ENCODE measurements around the gene ABAT. TPM values are rescaled to one million over a fixed set of nuclear protein-coding genes. Genes with fewer than 3 reads are reported as not detected.
A peak's percentile ranks its signal among the peaks of the same experiment; 100 is the strongest.

The ABAT gene
- total and polyA plus RNA-seq, 4 donors = 88.3 to 286 (median 191) TPM

- H3K27ac ChIP-seq (ENCODE audit: low read depth, low read length) = no peak overlapping the region
- H3K4me1 ChIP-seq (ENCODE audit: control insufficient read depth, insufficient read depth, low read length) = peaks cover 38% of the 10 kb centered on the region
- no peak for DNase-seq (ENCODE audit: low read depth in 4 of 6, low spot score in 6 of 6)
- 92% methylated on average over 1 of the region's 5 CpGs for WGBS (ENCODE audit: insufficient coverage)
- H3K36me3 ChIP-seq (ENCODE audit: control insufficient read depth, insufficient read depth, low read length) = no peaks in the 10 kb centered on the region
- H3K4me3 ChIP-seq (ENCODE audit: low read depth, low read length) = no peak overlapping the region
- H3K27me3 ChIP-seq (ENCODE audit: control insufficient read depth, insufficient read depth, low read length) = no peaks in the 10 kb centered on the region
- no peaks in the 10 kb centered on the region for H3K9me3 ChIP-seq (ENCODE audit: control insufficient read depth, insufficient read depth, low read length)
Measured at GRCh38 chr16:8677481-8677880, 3.1 kb downstream of the ABAT start.

- no peak overlapping the region for H3K4me3 ChIP-seq (ENCODE audit: low read depth, low read length)
Measured at GRCh38 chr16:8678068-8678927, 3.9 kb downstream of the ABAT start.

GRCh38 chr16:8679151-8679550 is 4.7 kb downstream of the ABAT start:
- Histone ChIP-seq H3K27me3 (ENCODE audit: control insufficient read depth, insufficient read depth, low read length) (no peaks in the 10 kb centered on the region), H3K27ac (ENCODE audit: low read depth, low read length) (no peak overlapping the region), H3K36me3 (ENCODE audit: control insufficient read depth, insufficient read depth, low read length) (no peaks in the 10 kb centered on the region), H3K9me3 (ENCODE audit: control insufficient read depth, insufficient read depth, low read length) (no peaks in the 10 kb centered on the region), H3K4me1 (ENCODE audit: control insufficient read depth, insufficient read depth, low read length) (peaks cover 36% of the 10 kb centered on the region), H3K4me3 (ENCODE audit: low read depth, low read length) (no peak overlapping the region)
- DNase-seq (ENCODE audit: low read depth in 4 of 6, low spot score in 6 of 6) = no peak
- 100% methylated on average over 1 of the region's 2 CpGs for WGBS (ENCODE audit: insufficient coverage)

More at GRCh38 chr16:8678068-8678927, 3.9 kb downstream of the ABAT start:
- no peak for DNase-seq (ENCODE audit: low read depth in 4 of 6, low spot score in 6 of 6)
- Histone ChIP-seq H3K4me1 (ENCODE audit: control insufficient read depth, insufficient read depth, low read length) (peaks cover 40% of the 10 kb centered on the region), H3K27ac (ENCODE audit: low read depth, low read length) (no peak overlapping the region), H3K9me3 (ENCODE audit: control insufficient read depth, insufficient read depth, low read length) (no peaks in the 10 kb centered on the region), H3K36me3 (ENCODE audit: control insufficient read depth, insufficient read depth, low read length) (no peaks in the 10 kb centered on the region), H3K27me3 (ENCODE audit: control insufficient read depth, insufficient read depth, low read length) (no peaks in the 10 kb centered on the region)
- WGBS (ENCODE audit: insufficient coverage) = 100% methylated on average over 2 of the region's 7 CpGs

GRCh38 chr16:8682551-8683259 is 8.3 kb downstream of the ABAT start:
- Histone ChIP-seq H3K27ac (ENCODE audit: low read depth, low read length) (no peak overlapping the region), H3K9me3 (ENCODE audit: control insufficient read depth, insufficient read depth, low read length) (no peaks in the 10 kb centered on the region), H3K4me3 (ENCODE audit: low read depth, low read length) (no peak overlapping the region), H3K4me1 (ENCODE audit: control insufficient read depth, insufficient read depth, low read length) (peaks cover 42% of the 10 kb centered on the region), H3K36me3 (ENCODE audit: control insufficient read depth, insufficient read depth, low read length) (peaks cover 9% of the 10 kb centered on the region), H3K27me3 (ENCODE audit: control insufficient read depth, insufficient read depth, low read length) (no peaks in the 10 kb centered on the region)
- 70% methylated on average over 6 of the region's 9 CpGs for WGBS (ENCODE audit: insufficient coverage)
- peak in 1 of 6 donors; percentile 7 for DNase-seq (ENCODE audit: low read depth in 4 of 6, low spot score in 6 of 6)

GRCh38 chr16:8683640-8684039 is 9.2 kb downstream of the ABAT start:
- Histone ChIP-seq H3K9me3 (ENCODE audit: control insufficient read depth, insufficient read depth, low read length) (no peaks in the 10 kb centered on the region), H3K4me3 (ENCODE audit: low read depth, low read length) (no peak overlapping the region), H3K4me1 (ENCODE audit: control insufficient read depth, insufficient read depth, low read length) (peaks cover 40% of the 10 kb centered on the region), H3K27ac (ENCODE audit: low read depth, low read length) (no peak overlapping the region), H3K27me3 (ENCODE audit: control insufficient read depth, insufficient read depth, low read length) (no peaks in the 10 kb centered on the region), H3K36me3 (ENCODE audit: control insufficient read depth, insufficient read depth, low read length) (peaks cover 13% of the 10 kb centered on the region)
- WGBS (ENCODE audit: insufficient coverage) = 63% methylated on average over 2 of the region's 4 CpGs
- no peak for DNase-seq (ENCODE audit: low read depth in 4 of 6, low spot score in 6 of 6)

- Histone ChIP-seq H3K27ac (ENCODE audit: low read depth, low read length) (no peak overlapping the region), H3K9me3 (ENCODE audit: control insufficient read depth, insufficient read depth, low read length) (peaks cover 7% of the 10 kb centered on the region), H3K36me3 (ENCODE audit: control insufficient read depth, insufficient read depth, low read length) (peaks cover 15% of the 10 kb centered on the region), H3K27me3 (ENCODE audit: control insufficient read depth, insufficient read depth, low read length) (no peaks in the 10 kb centered on the region), H3K4me3 (ENCODE audit: low read depth, low read length) (no peak overlapping the region), H3K4me1 (ENCODE audit: control insufficient read depth, insufficient read depth, low read length) (peaks cover 40% of the 10 kb centered on the region)
- 57% methylated on average over 1 of the region's 3 CpGs for WGBS (ENCODE audit: insufficient coverage)
- DNase-seq (ENCODE audit: low read depth in 4 of 6, low spot score in 6 of 6) = no peak
Measured at GRCh38 chr16:8685617-8686016, 11.2 kb downstream of the ABAT start.

- peak in 4 of 6 donors; percentile 72 to 92 (median 84) for DNase-seq (ENCODE audit: low read depth in 4 of 6, low spot score in 6 of 6)
Measured at GRCh38 chr16:8686031-8686621, 11.7 kb downstream of the ABAT start.

GRCh38 chr16:8686879-8687278 is 12.5 kb downstream of the ABAT start:
- peaks cover 37% of the 10 kb centered on the region for H3K4me1 ChIP-seq (ENCODE audit: control insufficient read depth, insufficient read depth, low read length)
- no peak overlapping the region for H3K27ac ChIP-seq (ENCODE audit: low read depth, low read length)
- peaks cover 7% of the 10 kb centered on the region for H3K9me3 ChIP-seq (ENCODE audit: control insufficient read depth, insufficient read depth, low read length)
- peaks cover 19% of the 10 kb centered on the region for H3K36me3 ChIP-seq (ENCODE audit: control insufficient read depth, insufficient read depth, low read length)
- H3K4me3 ChIP-seq (ENCODE audit: low read depth, low read length) = no peak overlapping the region
- 78% methylated on average over 8 of the region's 9 CpGs for WGBS (ENCODE audit: insufficient coverage)
- no peaks in the 10 kb centered on the region for H3K27me3 ChIP-seq (ENCODE audit: control insufficient read depth, insufficient read depth, low read length)
- DNase-seq (ENCODE audit: low read depth in 4 of 6, low spot score in 6 of 6) = no peak

More at GRCh38 chr16:8686031-8686621, 11.7 kb downstream of the ABAT start:
- Histone ChIP-seq H3K36me3 (ENCODE audit: control insufficient read depth, insufficient read depth, low read length) (peaks cover 15% of the 10 kb centered on the region), H3K27me3 (ENCODE audit: control insufficient read depth, insufficient read depth, low read length) (no peaks in the 10 kb centered on the region), H3K4me3 (ENCODE audit: low read depth, low read length) (no peak overlapping the region), H3K9me3 (ENCODE audit: control insufficient read depth, insufficient read depth, low read length) (peaks cover 7% of the 10 kb centered on the region), H3K27ac (ENCODE audit: low read depth, low read length) (peak overlapping the region; percentile 43), H3K4me1 (ENCODE audit: control insufficient read depth, insufficient read depth, low read length) (peaks cover 40% of the 10 kb centered on the region)
- WGBS (ENCODE audit: insufficient coverage) = 7% methylated on average over 7 of the region's 7 CpGs

GRCh38 chr16:8689686-8690085 is 15.3 kb downstream of the ABAT start:
- peaks cover 30% of the 10 kb centered on the region for H3K4me1 ChIP-seq (ENCODE audit: control insufficient read depth, insufficient read depth, low read length)
- no peaks in the 10 kb centered on the region for H3K27me3 ChIP-seq (ENCODE audit: control insufficient read depth, insufficient read depth, low read length)
- H3K27ac ChIP-seq (ENCODE audit: low read depth, low read length) = no peak overlapping the region
- H3K4me3 ChIP-seq (ENCODE audit: low read depth, low read length) = no peak overlapping the region
- no peak for DNase-seq (ENCODE audit: low read depth in 4 of 6, low spot score in 6 of 6)
- WGBS (ENCODE audit: insufficient coverage) = no CpG with 5 or more reads among the region's 1 CpG
- peaks cover 23% of the 10 kb centered on the region for H3K36me3 ChIP-seq (ENCODE audit: control insufficient read depth, insufficient read depth, low read length)
- peaks cover 7% of the 10 kb centered on the region for H3K9me3 ChIP-seq (ENCODE audit: control insufficient read depth, insufficient read depth, low read length)

Data from spinal cord (tissue), 10 donors.